ENCODE measurements around the gene RTKN2. TPM values are rescaled to one million over a fixed set of nuclear protein-coding genes. Genes with fewer than 3 reads are reported as not detected.

Gene RTKN2
- total RNA-seq, 1 donor from 2014 or later = 2.5 TPM

DNA sequence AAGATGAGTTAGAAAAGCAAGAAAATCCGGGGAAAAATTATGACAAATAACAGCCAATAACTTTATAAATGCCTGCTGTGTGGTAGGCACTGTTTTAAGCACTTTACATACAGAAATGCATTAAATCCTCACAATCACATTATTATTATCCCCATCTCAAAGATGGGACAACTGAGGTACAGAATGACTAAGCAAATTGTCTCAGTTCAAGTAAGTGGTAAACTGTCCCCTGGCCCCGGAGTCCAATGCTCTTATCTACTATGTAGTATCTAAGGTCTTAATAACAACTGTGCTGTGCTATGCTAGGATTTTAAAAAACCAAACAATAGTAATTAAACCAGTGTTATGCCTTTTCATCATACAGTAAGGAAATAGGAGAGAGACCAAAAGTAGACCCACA, 105.6 kb downstream of the RTKN2 start:
- DNase-seq (ENCODE audit: extremely low spot score in 2 of 2) = no peak
- no peak for TF ChIP-seq POLR2A (IDR thresholded peaks at IDR 0.05)
- TF ChIP-seq POLR2AphosphoS5 (IDR thresholded peaks at IDR 0.05; ENCODE audit: insufficient read depth in 1 of 2, low read depth in 1 of 2) = no peak
- TF ChIP-seq, protein P1, sequence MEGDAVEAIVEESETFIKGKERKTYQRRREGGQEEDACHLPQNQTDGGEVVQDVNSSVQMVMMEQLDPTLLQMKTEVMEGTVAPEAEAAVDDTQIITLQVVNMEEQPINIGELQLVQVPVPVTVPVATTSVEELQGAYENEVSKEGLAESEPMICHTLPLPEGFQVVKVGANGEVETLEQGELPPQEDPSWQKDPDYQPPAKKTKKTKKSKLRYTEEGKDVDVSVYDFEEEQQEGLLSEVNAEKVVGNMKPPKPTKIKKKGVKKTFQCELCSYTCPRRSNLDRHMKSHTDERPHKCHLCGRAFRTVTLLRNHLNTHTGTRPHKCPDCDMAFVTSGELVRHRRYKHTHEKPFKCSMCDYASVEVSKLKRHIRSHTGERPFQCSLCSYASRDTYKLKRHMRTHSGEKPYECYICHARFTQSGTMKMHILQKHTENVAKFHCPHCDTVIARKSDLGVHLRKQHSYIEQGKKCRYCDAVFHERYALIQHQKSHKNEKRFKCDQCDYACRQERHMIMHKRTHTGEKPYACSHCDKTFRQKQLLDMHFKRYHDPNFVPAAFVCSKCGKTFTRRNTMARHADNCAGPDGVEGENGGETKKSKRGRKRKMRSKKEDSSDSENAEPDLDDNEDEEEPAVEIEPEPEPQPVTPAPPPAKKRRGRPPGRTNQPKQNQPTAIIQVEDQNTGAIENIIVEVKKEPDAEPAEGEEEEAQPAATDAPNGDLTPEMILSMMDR (IDR thresholded peaks at IDR 0.05) = no peak
- intact Hi-C loops (cut with DNase I) = no loop called here
- H3K4me1 ChIP-seq = no peaks in the 10 kb centered on the region
- H3K36me3 ChIP-seq = no peaks in the 10 kb centered on the region
- no peaks in the 10 kb centered on the region for H3K27me3 ChIP-seq
- no peak overlapping the region for H3K4me3 ChIP-seq
- no peak overlapping the region for H3K27ac ChIP-seq
- H3K9me3 ChIP-seq = no peaks in the 10 kb centered on the region

- intact Hi-C loops (cut with DNase I) = no loop called here
- TF ChIP-seq, protein P1 (IDR thresholded peaks at IDR 0.05) = no peak
- TF ChIP-seq POLR2AphosphoS5 (IDR thresholded peaks at IDR 0.05; ENCODE audit: insufficient read depth in 1 of 2, low read depth in 1 of 2) = no peak
- no peak for TF ChIP-seq POLR2A (IDR thresholded peaks at IDR 0.05)
- H3K4me3 ChIP-seq = no peak overlapping the region
These were observed 106.2 kb downstream of the RTKN2 start for GRCh38 chr10:62162261-62162981.

DNA sequence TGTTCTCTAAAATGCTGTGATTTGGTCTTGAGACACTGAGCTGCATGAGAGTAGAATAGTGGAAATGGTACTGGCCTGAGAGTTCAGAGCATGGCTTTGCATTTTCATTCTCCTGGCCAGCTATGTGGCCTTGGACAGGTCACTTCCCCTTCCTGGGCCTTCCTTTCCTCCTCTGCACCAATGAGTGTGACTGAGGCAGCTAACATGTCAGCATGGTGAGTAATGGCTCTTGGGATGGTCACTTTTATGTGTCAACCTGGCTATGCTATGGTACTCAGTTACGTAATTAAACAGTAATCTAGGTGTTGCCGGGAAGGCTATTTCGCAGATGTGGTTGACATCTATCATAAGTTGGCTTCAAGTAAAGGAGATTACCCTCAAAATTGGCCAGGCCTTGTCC, 109.3 kb downstream of the RTKN2 start:
- intact Hi-C loops (cut with DNase I) = no loop called here
- H3K4me1 ChIP-seq = no peaks in the 10 kb centered on the region
- no peak overlapping the region for H3K4me3 ChIP-seq
- H3K9me3 ChIP-seq = no peaks in the 10 kb centered on the region
- TF ChIP-seq POLR2AphosphoS5 (IDR thresholded peaks at IDR 0.05; ENCODE audit: insufficient read depth in 1 of 2, low read depth in 1 of 2) = no peak
- no peak overlapping the region for H3K27ac ChIP-seq
- no peak for DNase-seq (ENCODE audit: extremely low spot score in 2 of 2)
- H3K27me3 ChIP-seq = no peaks in the 10 kb centered on the region
- no peaks in the 10 kb centered on the region for H3K36me3 ChIP-seq

More at GRCh38 chr10:62162261-62162981, 106.2 kb downstream of the RTKN2 start:
- Histone ChIP-seq H3K27me3 (no peaks in the 10 kb centered on the region), H3K27ac (no peak overlapping the region), H3K9me3 (no peaks in the 10 kb centered on the region), H3K36me3 (no peaks in the 10 kb centered on the region), H3K4me1 (no peaks in the 10 kb centered on the region)
- no peak for DNase-seq (ENCODE audit: extremely low spot score in 2 of 2)

DNA sequence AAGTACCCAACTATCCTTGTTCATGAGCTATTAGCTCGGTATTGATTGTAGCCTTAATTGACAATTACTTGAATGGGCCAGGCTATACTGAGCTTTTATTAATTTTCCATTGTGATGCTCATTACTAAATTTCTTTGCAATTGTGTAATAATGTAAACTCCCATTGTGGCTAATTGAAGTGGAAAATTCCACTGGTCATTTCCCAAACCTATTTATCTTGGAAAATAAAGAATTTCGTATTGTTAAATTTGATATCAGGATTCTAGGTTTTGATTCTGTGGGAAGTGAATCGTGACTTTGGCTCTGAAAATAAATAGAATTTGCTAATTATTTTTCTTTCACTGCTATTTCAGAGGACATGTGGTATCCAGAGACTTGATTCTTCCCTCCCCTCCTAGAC, 111.0 kb downstream of the RTKN2 start:
- Histone ChIP-seq H3K27me3 (no peaks in the 10 kb centered on the region), H3K36me3 (no peaks in the 10 kb centered on the region), H3K4me3 (no peak overlapping the region), H3K4me1 (no peaks in the 10 kb centered on the region), H3K9me3 (no peaks in the 10 kb centered on the region), H3K27ac (no peak overlapping the region)
- intact Hi-C loops (cut with DNase I) = no loop called here
- no peak for DNase-seq (ENCODE audit: extremely low spot score in 2 of 2)
- TF ChIP-seq POLR2AphosphoS5 (IDR thresholded peaks at IDR 0.05; ENCODE audit: insufficient read depth in 1 of 2, low read depth in 1 of 2) (no peak), POLR2A (IDR thresholded peaks at IDR 0.05) (no peak)
- TF ChIP-seq, protein P1 (IDR thresholded peaks at IDR 0.05) = no peak

GRCh38 chr10:62155054-62155680, 113.5 kb downstream of the RTKN2 start:
- Histone ChIP-seq H3K27ac (no peak overlapping the region), H3K4me1 (no peaks in the 10 kb centered on the region), H3K36me3 (no peaks in the 10 kb centered on the region), H3K9me3 (no peaks in the 10 kb centered on the region), H3K4me3 (no peak overlapping the region), H3K27me3 (no peaks in the 10 kb centered on the region)
- TF ChIP-seq, protein P1 (IDR thresholded peaks at IDR 0.05) = no peak
- TF ChIP-seq POLR2A (IDR thresholded peaks at IDR 0.05) (no peak), POLR2AphosphoS5 (IDR thresholded peaks at IDR 0.05; ENCODE audit: insufficient read depth in 1 of 2, low read depth in 1 of 2) (no peak)
- intact Hi-C loops (cut with DNase I) = no loop called here
- DNase-seq (ENCODE audit: extremely low spot score in 2 of 2) = no peak
